ENCODE results near the gene CDK14.

DNA sequence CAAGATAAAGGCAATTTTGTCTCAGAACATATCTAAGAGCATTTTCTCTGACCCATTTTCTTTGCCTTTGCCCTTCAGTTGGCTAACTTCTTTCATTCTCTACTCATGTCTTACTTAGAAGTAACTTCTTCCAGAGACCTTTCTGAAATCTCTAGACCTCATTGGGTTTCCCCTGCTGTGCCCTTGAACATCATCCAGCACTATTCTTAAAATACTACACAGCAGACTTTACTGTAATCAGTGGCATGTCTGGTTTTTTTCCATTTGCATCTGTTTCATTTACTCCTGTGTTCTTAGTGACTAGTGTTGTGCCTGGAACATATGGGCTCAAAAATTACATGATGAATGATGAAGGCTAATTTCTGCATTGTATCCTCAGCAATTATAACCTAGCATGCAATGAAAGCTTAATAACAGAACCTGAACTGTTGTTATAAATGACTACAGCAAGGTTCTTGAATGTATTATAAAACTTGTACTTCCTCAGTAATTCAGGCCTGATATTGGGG is 301.9 kb downstream of the CDK14 start:
- TF ChIP-seq, protein P1, sequence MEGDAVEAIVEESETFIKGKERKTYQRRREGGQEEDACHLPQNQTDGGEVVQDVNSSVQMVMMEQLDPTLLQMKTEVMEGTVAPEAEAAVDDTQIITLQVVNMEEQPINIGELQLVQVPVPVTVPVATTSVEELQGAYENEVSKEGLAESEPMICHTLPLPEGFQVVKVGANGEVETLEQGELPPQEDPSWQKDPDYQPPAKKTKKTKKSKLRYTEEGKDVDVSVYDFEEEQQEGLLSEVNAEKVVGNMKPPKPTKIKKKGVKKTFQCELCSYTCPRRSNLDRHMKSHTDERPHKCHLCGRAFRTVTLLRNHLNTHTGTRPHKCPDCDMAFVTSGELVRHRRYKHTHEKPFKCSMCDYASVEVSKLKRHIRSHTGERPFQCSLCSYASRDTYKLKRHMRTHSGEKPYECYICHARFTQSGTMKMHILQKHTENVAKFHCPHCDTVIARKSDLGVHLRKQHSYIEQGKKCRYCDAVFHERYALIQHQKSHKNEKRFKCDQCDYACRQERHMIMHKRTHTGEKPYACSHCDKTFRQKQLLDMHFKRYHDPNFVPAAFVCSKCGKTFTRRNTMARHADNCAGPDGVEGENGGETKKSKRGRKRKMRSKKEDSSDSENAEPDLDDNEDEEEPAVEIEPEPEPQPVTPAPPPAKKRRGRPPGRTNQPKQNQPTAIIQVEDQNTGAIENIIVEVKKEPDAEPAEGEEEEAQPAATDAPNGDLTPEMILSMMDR (IDR thresholded peaks at IDR 0.05), result no peak
- TF ChIP-seq POLR2AphosphoS5 (IDR thresholded peaks at IDR 0.05), result no peak

Data from stomach (tissue), 4 donors.